ENCODE data around the gene TBC1D19.

- TF ChIP-seq, protein P1, sequence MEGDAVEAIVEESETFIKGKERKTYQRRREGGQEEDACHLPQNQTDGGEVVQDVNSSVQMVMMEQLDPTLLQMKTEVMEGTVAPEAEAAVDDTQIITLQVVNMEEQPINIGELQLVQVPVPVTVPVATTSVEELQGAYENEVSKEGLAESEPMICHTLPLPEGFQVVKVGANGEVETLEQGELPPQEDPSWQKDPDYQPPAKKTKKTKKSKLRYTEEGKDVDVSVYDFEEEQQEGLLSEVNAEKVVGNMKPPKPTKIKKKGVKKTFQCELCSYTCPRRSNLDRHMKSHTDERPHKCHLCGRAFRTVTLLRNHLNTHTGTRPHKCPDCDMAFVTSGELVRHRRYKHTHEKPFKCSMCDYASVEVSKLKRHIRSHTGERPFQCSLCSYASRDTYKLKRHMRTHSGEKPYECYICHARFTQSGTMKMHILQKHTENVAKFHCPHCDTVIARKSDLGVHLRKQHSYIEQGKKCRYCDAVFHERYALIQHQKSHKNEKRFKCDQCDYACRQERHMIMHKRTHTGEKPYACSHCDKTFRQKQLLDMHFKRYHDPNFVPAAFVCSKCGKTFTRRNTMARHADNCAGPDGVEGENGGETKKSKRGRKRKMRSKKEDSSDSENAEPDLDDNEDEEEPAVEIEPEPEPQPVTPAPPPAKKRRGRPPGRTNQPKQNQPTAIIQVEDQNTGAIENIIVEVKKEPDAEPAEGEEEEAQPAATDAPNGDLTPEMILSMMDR (conservative IDR thresholded peaks at IDR 0.05; ENCODE audit: low read depth, low read length): no peak
- TF ChIP-seq POLR2A (IDR thresholded peaks at IDR 0.05; ENCODE audit: low read depth, low read length) (no peak), RAD21 (IDR thresholded peaks at IDR 0.05; ENCODE audit: low read length) (no peak), BHLHE40 (IDR thresholded peaks at IDR 0.05; ENCODE audit: low read depth, low read length) (no peak), CEBPB (IDR thresholded peaks at IDR 0.05; ENCODE audit: low read depth, low read length) (no peak), SMC3 (IDR thresholded peaks at IDR 0.05; ENCODE audit: low read depth, low read length) (no peak)
Measured at GRCh38 chr4:26732356-26732755, 148.5 kb downstream of the TBC1D19 start.

Measured in IMR-90 (cell line).